ENCODE measurements around the gene NEUROD1. TPM values are rescaled to one million over a fixed set of nuclear protein-coding genes. Genes with fewer than 3 reads are reported as not detected.

Gene NEUROD1
- total RNA-seq, 1 donor, result not detected

- H3K4me3 ChIP-seq (ENCODE audit: low read depth, low read length), result no peak overlapping the region
- TF ChIP-seq CTCF (IDR thresholded peaks at IDR 0.05; ENCODE audit: insufficient read depth, low read depth, low read length), result no peak
- DNase-seq (ENCODE audit: low read depth), result no peak
Observed at GRCh38 chr2:181679544-181679979, 755 bp downstream of the NEUROD1 start.

- TF ChIP-seq CTCF (IDR thresholded peaks at IDR 0.05; ENCODE audit: insufficient read depth, low read depth, low read length), result no peak
- no peak overlapping the region for H3K4me3 ChIP-seq (ENCODE audit: low read depth, low read length)
- no peak for DNase-seq (ENCODE audit: low read depth)
Observed at GRCh38 chr2:181678861-181679543, 1.3 kb downstream of the NEUROD1 start.

- TF ChIP-seq CTCF (IDR thresholded peaks at IDR 0.05; ENCODE audit: insufficient read depth, low read depth, low read length), result no peak
- DNase-seq (ENCODE audit: low read depth), result peak; percentile 80
- H3K4me3 ChIP-seq (ENCODE audit: low read depth, low read length), result no peak overlapping the region
Observed at GRCh38 chr2:181677912-181678586, 2.3 kb downstream of the NEUROD1 start.

- TF ChIP-seq CTCF (IDR thresholded peaks at IDR 0.05; ENCODE audit: insufficient read depth, low read depth, low read length), result no peak
- H3K4me3 ChIP-seq (ENCODE audit: low read depth, low read length), result no peak overlapping the region
- no peak for DNase-seq (ENCODE audit: low read depth)
Observed at GRCh38 chr2:181675254-181675653, 5.1 kb downstream of the NEUROD1 start.

GRCh38 chr2:181674461-181674860, 5.9 kb downstream of the NEUROD1 start:
- H3K4me3 ChIP-seq (ENCODE audit: low read depth, low read length), result no peak overlapping the region
- TF ChIP-seq CTCF (IDR thresholded peaks at IDR 0.05; ENCODE audit: insufficient read depth, low read depth, low read length), result no peak
- no peak for DNase-seq (ENCODE audit: low read depth)

GRCh38 chr2:181673173-181673572, 7.1 kb downstream of the NEUROD1 start:
- no peak for DNase-seq (ENCODE audit: low read depth)
- no peak for TF ChIP-seq CTCF (IDR thresholded peaks at IDR 0.05; ENCODE audit: insufficient read depth, low read depth, low read length)
- no peak overlapping the region for H3K4me3 ChIP-seq (ENCODE audit: low read depth, low read length)
